CD4-positive, alpha-beta memory T cell (primary cell): ENCODE data around the gene SMARCD1. TPM values are rescaled to one million over a fixed set of nuclear protein-coding genes. Genes with fewer than 3 reads are reported as not detected.

Experiments
- CTCF ChIA-PET: fragments of 350-600 bp; sonication (Branson Sonifier 250); formaldehyde crosslinking; loops from one replicate; lab custom pipeline; 2021; ENCODE audit warnings: inconsistent platforms; ENCODE audit not compliant: partially characterized antibody; lab: Charles Lee
- POLR2A ChIA-PET: fragments of 350-600 bp; sonication (Branson Sonifier 250); formaldehyde crosslinking; loops from one replicate; lab custom pipeline; 2021; ENCODE audit not compliant: partially characterized antibody; lab: Charles Lee
- DNase-seq, 5 donors: peaks; one replicate each; pipeline versions ENCODE4 v3.0.0 to v3.0.0-alpha.2; 2020 to 2022; ENCODE audit warnings: mixed read lengths in 1 of 5
- H3K27ac ChIP-seq: one replicate; pipeline ENCODE4 v1.7.0; 2013; ENCODE audit warnings: low read depth, low read length
- H3K27me3 ChIP-seq: 2 replicates; pipeline ENCODE4 v1.7.0; 2013; ENCODE audit warnings: mild to moderate bottlenecking, low read length, moderate library complexity; ENCODE audit not compliant: insufficient read depth
- H3K36me3 ChIP-seq: 2 replicates; pipeline ENCODE4 v1.7.0; 2013; ENCODE audit warnings: mild to moderate bottlenecking, low read length, moderate library complexity; ENCODE audit not compliant: insufficient read depth
- H3K4me1 ChIP-seq: 2 replicates; pipeline ENCODE4 v1.7.0; 2013; ENCODE audit warnings: mild to moderate bottlenecking, low read length, moderate library complexity; ENCODE audit not compliant: insufficient read depth
- H3K4me3 ChIP-seq, 2 donors: one replicate each; pipeline ENCODE4 v1.7.0; 2013; ENCODE audit warnings: low read length in 2 of 2, mild to moderate bottlenecking in 1 of 2
- H3K9me3 ChIP-seq, 2 donors: one replicate each; pipeline ENCODE4 v1.7.0; 2013; ENCODE audit warnings: low read length in 2 of 2, control low read depth in 1 of 2; ENCODE audit not compliant: control insufficient read depth in 1 of 2
- H3K27ac Mint-ChIP-seq, 7 donors: one replicate each; pipeline ENCODE4 v1.8.0; 2020 to 2021; ENCODE audit warnings: mixed read lengths in 7 of 7, mild to moderate bottlenecking in 6 of 7, inconsistent platforms in 3 of 7, moderate library complexity in 3 of 7
- H3K27me3 Mint-ChIP-seq, 2 donors: one replicate each; pipeline ENCODE4 v1.8.0; 2020 to 2021; ENCODE audit warnings: mixed read lengths in 2 of 2
- H3K36me3 Mint-ChIP-seq, 2 donors: one replicate each; pipeline ENCODE4 v1.8.0; 2020 to 2021; ENCODE audit warnings: mixed read lengths in 2 of 2, inconsistent platforms in 1 of 2, mild to moderate bottlenecking in 1 of 2
- H3K4me1 Mint-ChIP-seq, 4 donors: one replicate each; pipeline ENCODE4 v1.8.0; 2020 to 2021; ENCODE audit warnings: mixed read lengths in 4 of 4, mild to moderate bottlenecking in 1 of 4
- H3K4me3 Mint-ChIP-seq, 8 donors: one replicate each; pipeline ENCODE4 v1.8.0; 2020 to 2021; ENCODE audit warnings: mixed read lengths in 8 of 8, mild to moderate bottlenecking in 7 of 8, moderate library complexity in 6 of 8, inconsistent platforms in 3 of 8
- H3K9me3 Mint-ChIP-seq, 8 donors: one replicate each; pipeline ENCODE4 v1.8.0; 2020 to 2021; ENCODE audit warnings: mixed read lengths in 8 of 8, mild to moderate bottlenecking in 5 of 8, inconsistent platforms in 3 of 8, moderate library complexity in 1 of 8
- intact Hi-C: fragments of 100-400 bp; cut with micrococcal nuclease; formaldehyde crosslinking; loops from one replicate; pipeline ENCODE4 v1.15.1; 2023
- polyA plus RNA-seq, 2 donors: library from polyadenylated mRNA; unstranded; fragments of 300-500 nt; fragmentation: Illumina TruSeq; gene quantifications; one replicate each; pipeline ENCODE4 v1.2.3, GENCODE V29; 2021
- total RNA-seq, 2 experiments: library from RNA; stranded (reverse); gene quantifications; one replicate each; pipeline ENCODE4 v1.2.3, GENCODE V29; 2021

SMARCD1 gene
- total and polyA plus RNA-seq, 4 experiments from 2014 or later: 13.0 to 64.5 (median 37.0) TPM

DNA sequence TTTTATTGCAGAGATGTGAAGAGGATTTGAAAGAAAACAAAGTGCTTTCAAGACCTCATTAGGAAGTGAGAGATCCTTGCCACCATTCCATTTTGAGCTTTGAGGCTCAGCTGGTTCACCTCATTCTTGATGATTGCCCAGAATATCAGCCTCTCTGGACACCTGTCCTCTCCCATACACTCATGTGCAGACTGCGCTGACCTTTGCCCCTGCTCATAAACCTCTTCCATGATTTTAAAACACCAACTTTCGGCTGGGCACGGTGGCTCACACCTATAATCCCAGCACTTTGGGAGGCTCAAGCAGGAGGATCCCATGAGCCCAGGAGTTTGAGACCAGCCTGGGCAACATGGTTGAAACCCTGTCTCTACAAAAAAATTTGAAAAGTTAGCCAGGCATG is 35.8 kb downstream of the SMARCD1 start:
- Mint-ChIP-seq H3K9me3 (no peaks in the 10 kb centered on the region), H3K4me1 (peaks cover 31 to 57% (median 44%) of the 10 kb centered on the region in 4 donors), H3K36me3 (peaks cover 37 to 73% of the 10 kb centered on the region in 2 donors), H3K27me3 (no peaks in the 10 kb centered on the region), H3K4me3 (no peak overlapping the region), H3K27ac (peak overlapping the region in 2 of 7 donors; percentile 27 to 88)
- no peak for DNase-seq
- intact Hi-C loops: no loop called here
- Histone ChIP-seq H3K27ac (no peak overlapping the region), H3K27me3 (no peaks in the 10 kb centered on the region), H3K36me3 (peaks cover 58% of the 10 kb centered on the region), H3K9me3 (no peaks in the 10 kb centered on the region), H3K4me1 (peaks cover 23% of the 10 kb centered on the region), H3K4me3 (no peak overlapping the region)
- CTCF ChIA-PET: interaction anchor here (1.0 to 3.6 kb wide), 2 partner anchors 9 to 55 kb away, joined by 3 to 24 read pairs; partner anchors contain the start of gene COX14
- POLR2A ChIA-PET: interaction anchor here (5.0 kb wide), 1 partner anchor 9 kb away, joined by 35 read pairs; the partner anchor contains the start of gene COX14

DNA sequence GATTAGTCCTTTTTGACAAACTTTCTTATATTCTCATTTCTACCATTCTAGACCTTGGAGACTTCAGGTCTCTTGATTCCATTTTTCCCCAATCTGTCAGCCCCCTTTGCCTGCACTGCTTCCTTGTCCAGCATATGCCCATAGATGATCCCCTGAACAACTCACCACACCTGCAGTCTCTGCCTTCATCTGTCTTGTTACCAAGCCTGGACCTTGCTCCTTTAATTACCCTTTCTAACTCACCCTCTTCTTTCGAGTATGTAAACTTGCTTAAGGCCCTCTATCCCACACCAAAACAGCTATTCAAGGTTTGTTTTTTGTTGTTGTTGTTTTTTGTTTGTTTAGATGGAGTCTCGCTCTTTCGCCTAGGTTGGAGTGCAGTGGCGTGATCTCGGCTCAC is 36.5 kb downstream of the SMARCD1 start:
- no peaks in the 10 kb centered on the region for H3K27me3 ChIP-seq
- Mint-ChIP-seq H3K4me3 (no peak overlapping the region), H3K27me3 (no peaks in the 10 kb centered on the region), H3K9me3 (no peaks in the 10 kb centered on the region), H3K36me3 (peaks cover 32 to 68% of the 10 kb centered on the region in 2 donors), H3K4me1 (peaks cover 26 to 51% (median 38%) of the 10 kb centered on the region in 4 donors), H3K27ac (peak overlapping the region in 3 of 7 donors; percentile 9 to 39 (median 25))
- CTCF ChIA-PET: interaction anchor here (3.6 kb wide), 1 partner anchor 10 kb away, joined by 24 read pairs; the partner anchor contains the start of gene COX14
- POLR2A ChIA-PET: interaction anchor here (5.0 kb wide), 1 partner anchor 10 kb away, joined by 35 read pairs; the partner anchor contains the start of gene COX14
- DNase-seq: no peak
- peaks cover 53% of the 10 kb centered on the region for H3K36me3 ChIP-seq
- H3K4me3 ChIP-seq: no peak overlapping the region
- H3K27ac ChIP-seq: no peak overlapping the region
- intact Hi-C loops: no loop called here
- no peaks in the 10 kb centered on the region for H3K9me3 ChIP-seq
- peaks cover 16% of the 10 kb centered on the region for H3K4me1 ChIP-seq

GRCh38 chr12:50123203-50123602 is 38.1 kb downstream of the SMARCD1 start:
- Histone ChIP-seq H3K36me3 (peaks cover 58% of the 10 kb centered on the region), H3K4me3 (no peak overlapping the region), H3K4me1 (peaks cover 10% of the 10 kb centered on the region), H3K27me3 (no peaks in the 10 kb centered on the region), H3K27ac (no peak overlapping the region), H3K9me3 (no peaks in the 10 kb centered on the region)
- Mint-ChIP-seq H3K27me3 (no peaks in the 10 kb centered on the region), H3K9me3 (no peaks in the 10 kb centered on the region), H3K4me3 (no peak overlapping the region), H3K36me3 (peaks cover 35 to 75% of the 10 kb centered on the region in 2 donors), H3K4me1 (peaks cover 29 to 48% (median 37%) of the 10 kb centered on the region in 4 donors), H3K27ac (peak overlapping the region in 1 of 7 donors; percentile 29)
- no peak for DNase-seq
- intact Hi-C loops: no loop called here
- ChIA-PET CTCF (interaction anchor here (0.7 to 3.6 kb wide), 2 partner anchors 12 to 36 kb away, joined by 3 to 24 read pairs; partner anchors contain the start of gene COX14), POLR2A (interaction anchor here (5.0 kb wide), 1 partner anchor 11 kb away, joined by 35 read pairs; the partner anchor contains the start of gene COX14)

DNA sequence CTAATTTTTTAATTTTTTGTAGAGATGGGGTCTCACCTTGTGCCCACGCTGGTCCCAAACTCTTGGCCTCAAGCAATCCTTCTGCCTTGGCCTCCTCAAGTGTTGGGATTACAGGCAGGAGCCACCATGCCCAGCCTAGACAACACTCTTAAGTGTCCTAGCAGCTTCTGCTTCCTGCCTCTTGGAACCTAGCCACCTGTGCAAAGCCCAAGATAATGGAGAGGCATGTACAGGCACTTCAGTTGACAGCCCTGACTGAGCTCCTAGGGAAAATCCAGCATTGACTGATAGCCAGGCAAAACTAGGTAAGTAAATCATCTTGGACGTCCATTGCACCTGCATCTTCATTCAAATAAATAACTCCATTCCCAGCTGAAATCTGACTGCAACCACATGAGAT is 42.4 kb downstream of the SMARCD1 start:
- Mint-ChIP-seq H3K27ac (peak overlapping the region in 3 of 7 donors; percentile 43 to 84 (median 45)), H3K4me3 (no peak overlapping the region)

DNA sequence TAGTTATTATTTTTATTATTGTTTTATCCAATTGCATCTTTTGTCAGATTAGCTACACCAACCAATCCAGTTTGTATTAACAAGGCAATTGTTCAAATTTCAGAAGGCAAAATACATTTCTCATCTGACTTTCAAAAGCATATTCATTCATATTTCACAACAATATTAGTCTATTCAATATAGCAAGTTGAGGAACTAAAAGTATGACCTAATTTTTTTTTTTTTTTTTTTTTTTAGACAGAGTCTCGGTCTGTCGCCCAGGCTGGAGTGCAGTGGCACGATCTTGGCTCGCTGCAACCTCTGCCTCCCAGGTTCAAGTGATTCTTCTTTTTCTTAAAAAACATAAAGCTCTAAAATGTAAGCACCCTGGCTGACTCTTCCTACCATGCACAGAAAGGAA is 44.1 kb downstream of the SMARCD1 start:
- CTCF ChIA-PET: interaction anchor here (0.6 to 6.4 kb wide), 9 partner anchors 17 to 1051 kb away, joined by 3 to 58 read pairs (median 5); partner anchors contain the start of gene COX14
- Histone ChIP-seq H3K27me3 (no peaks in the 10 kb centered on the region), H3K36me3 (peaks cover 40% of the 10 kb centered on the region), H3K9me3 (no peaks in the 10 kb centered on the region), H3K27ac (no peak overlapping the region), H3K4me1 (peaks cover 3% of the 10 kb centered on the region), H3K4me3 (no peak overlapping the region)
- Mint-ChIP-seq H3K4me1 (peaks cover 20 to 34% (median 26%) of the 10 kb centered on the region in 4 donors), H3K4me3 (no peak overlapping the region), H3K27ac (no peak overlapping the region), H3K36me3 (peaks cover 43 to 69% of the 10 kb centered on the region in 2 donors), H3K27me3 (no peaks in the 10 kb centered on the region), H3K9me3 (no peaks in the 10 kb centered on the region)
- POLR2A ChIA-PET: interaction anchor here (0.9 to 4.7 kb wide), 4 partner anchors 10 to 38 kb away, joined by 3 to 28 read pairs (median 5); partner anchors contain the start of genes CERS5 and COX14
- no peak for DNase-seq
- intact Hi-C loops: no loop called here

More for the DNA sequence above, 42.4 kb downstream of the SMARCD1 start:
- H3K9me3 Mint-ChIP-seq: no peaks in the 10 kb centered on the region
- Histone ChIP-seq H3K27me3 (no peaks in the 10 kb centered on the region), H3K4me3 (no peak overlapping the region), H3K27ac (no peak overlapping the region), H3K36me3 (peaks cover 40% of the 10 kb centered on the region), H3K4me1 (peaks cover 3% of the 10 kb centered on the region), H3K9me3 (no peaks in the 10 kb centered on the region)
- peaks cover 20 to 36% (median 25%) of the 10 kb centered on the region in 4 donors for H3K4me1 Mint-ChIP-seq
- no peak for DNase-seq
- no peaks in the 10 kb centered on the region for H3K27me3 Mint-ChIP-seq
- intact Hi-C loops: no loop called here
- CTCF ChIA-PET: interaction anchor here (1.1 to 6.4 kb wide), 4 partner anchors 16 to 160 kb away, joined by 3 to 58 read pairs (median 6); partner anchors contain the start of gene COX14
- POLR2A ChIA-PET: interaction anchor here (4.7 kb wide), 1 partner anchor 16 kb away, joined by 28 read pairs; the partner anchor contains the start of gene COX14
- H3K36me3 Mint-ChIP-seq: peaks cover 47 to 71% of the 10 kb centered on the region in 2 donors

GRCh38 chr12:50132505-50133135 is 47.5 kb downstream of the SMARCD1 start:
- H3K27ac Mint-ChIP-seq: peak overlapping the region in 6 of 7 donors; percentile 14 to 84 (median 68)
- intact Hi-C loops: loop anchor here (1.0 to 5.0 kb wide), 4 partner anchors 20 to 182 kb away; partner anchors contain the start of gene COX14
- Histone ChIP-seq H3K4me3 (no peak overlapping the region), H3K36me3 (peaks cover 47% of the 10 kb centered on the region), H3K4me1 (no peaks in the 10 kb centered on the region), H3K27me3 (no peaks in the 10 kb centered on the region), H3K27ac (no peak overlapping the region), H3K9me3 (no peaks in the 10 kb centered on the region)
- peaks cover 12 to 28% (median 13%) of the 10 kb centered on the region in 4 donors for H3K4me1 Mint-ChIP-seq
- H3K27me3 Mint-ChIP-seq: no peaks in the 10 kb centered on the region
- peaks cover 38 to 69% of the 10 kb centered on the region in 2 donors for H3K36me3 Mint-ChIP-seq
- peak in 4 of 5 donors; percentile 48 to 54 (median 52) for DNase-seq
- H3K9me3 Mint-ChIP-seq: no peaks in the 10 kb centered on the region
- no peak overlapping the region for H3K4me3 Mint-ChIP-seq
- CTCF ChIA-PET: interaction anchor here (0.7 to 6.4 kb wide), 16 partner anchors 14 to 67 kb away, joined by 3 to 58 read pairs (median 4); partner anchors contain the start of genes CERS5 and COX14
- POLR2A ChIA-PET: interaction anchor here (1.4 to 1.5 kb wide), 2 partner anchors 21 to 36 kb away, joined by 3 to 8 read pairs; partner anchors contain the start of gene COX14
